ENCODE measurements around the gene TMEM132A. TPM values are rescaled to one million over a fixed set of nuclear protein-coding genes. Genes with fewer than 3 reads are reported as not detected.

TMEM132A gene
- total RNA-seq, 1 donor from 2014 or later, result 164 TPM

DNA sequence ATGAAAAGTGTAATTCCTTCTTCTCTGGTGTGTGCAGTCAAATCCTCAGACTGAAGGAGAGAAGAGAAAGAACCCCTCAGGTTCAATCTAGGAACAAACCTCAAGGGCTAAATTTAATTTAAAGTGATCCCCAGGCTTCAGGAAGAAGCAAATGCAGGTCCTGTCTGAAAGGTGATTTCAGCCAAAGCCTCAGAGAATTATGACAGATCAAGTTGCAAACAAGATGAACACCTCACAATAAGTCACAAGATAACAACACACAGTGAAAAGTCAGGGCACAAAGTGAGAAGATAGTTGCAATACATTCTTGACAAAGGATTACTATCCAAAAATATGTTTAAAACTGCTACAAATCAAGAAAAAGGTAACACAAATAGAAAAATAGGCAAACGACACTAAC is 45.2 kb upstream of the TMEM132A start:
- no peak overlapping the region for H3K4me3 Mint-ChIP-seq (ENCODE audit: unreplicated experiment)
- H3K27ac Mint-ChIP-seq (ENCODE audit: unreplicated experiment), result no peak overlapping the region
- H3K4me1 Mint-ChIP-seq (ENCODE audit: unreplicated experiment), result peaks cover 18% of the 10 kb centered on the region
- no peaks in the 10 kb centered on the region for H3K9me3 Mint-ChIP-seq (ENCODE audit: unreplicated experiment)
- H3K36me3 Mint-ChIP-seq (ENCODE audit: low read depth, unreplicated experiment), result no peaks in the 10 kb centered on the region
- TF ChIP-seq, protein P1, sequence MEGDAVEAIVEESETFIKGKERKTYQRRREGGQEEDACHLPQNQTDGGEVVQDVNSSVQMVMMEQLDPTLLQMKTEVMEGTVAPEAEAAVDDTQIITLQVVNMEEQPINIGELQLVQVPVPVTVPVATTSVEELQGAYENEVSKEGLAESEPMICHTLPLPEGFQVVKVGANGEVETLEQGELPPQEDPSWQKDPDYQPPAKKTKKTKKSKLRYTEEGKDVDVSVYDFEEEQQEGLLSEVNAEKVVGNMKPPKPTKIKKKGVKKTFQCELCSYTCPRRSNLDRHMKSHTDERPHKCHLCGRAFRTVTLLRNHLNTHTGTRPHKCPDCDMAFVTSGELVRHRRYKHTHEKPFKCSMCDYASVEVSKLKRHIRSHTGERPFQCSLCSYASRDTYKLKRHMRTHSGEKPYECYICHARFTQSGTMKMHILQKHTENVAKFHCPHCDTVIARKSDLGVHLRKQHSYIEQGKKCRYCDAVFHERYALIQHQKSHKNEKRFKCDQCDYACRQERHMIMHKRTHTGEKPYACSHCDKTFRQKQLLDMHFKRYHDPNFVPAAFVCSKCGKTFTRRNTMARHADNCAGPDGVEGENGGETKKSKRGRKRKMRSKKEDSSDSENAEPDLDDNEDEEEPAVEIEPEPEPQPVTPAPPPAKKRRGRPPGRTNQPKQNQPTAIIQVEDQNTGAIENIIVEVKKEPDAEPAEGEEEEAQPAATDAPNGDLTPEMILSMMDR (IDR thresholded peaks at IDR 0.05; ENCODE audit: unreplicated experiment), result no peak
- DNase-seq (ENCODE audit: low spot score), result no peak
- H3K27me3 Mint-ChIP-seq (ENCODE audit: unreplicated experiment), result peaks cover 2% of the 10 kb centered on the region

DNA sequence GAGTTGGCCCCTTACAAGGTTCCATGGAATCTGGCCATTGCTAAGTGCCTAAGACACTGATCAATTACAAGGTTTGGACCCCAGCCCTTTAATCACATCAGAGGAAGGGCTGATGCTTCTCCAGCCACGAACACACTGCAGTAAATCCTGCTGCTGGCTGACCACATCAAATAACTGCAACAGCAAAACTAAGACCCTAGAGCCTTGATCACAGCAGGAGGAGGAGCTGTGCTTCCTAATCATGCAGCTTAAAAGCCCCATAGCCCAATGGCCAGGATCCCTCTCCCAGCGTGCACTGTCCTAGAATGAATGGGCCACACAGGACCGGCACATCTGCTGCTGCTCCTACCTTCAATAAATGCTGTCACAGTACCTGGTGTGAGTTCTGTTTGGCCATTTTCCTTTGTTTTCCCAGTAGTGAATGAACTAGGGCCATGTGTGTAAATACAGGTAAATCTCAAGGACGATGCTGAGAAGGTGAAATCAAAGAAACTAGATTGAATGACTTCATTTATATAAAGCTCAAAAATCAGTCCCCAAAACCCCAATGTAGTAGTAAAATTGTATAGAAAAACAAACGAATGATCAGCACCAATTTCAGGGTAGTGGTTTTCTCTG is 44.2 kb upstream of the TMEM132A start:
- peaks cover 2% of the 10 kb centered on the region for H3K27me3 Mint-ChIP-seq (ENCODE audit: unreplicated experiment)
- H3K4me3 Mint-ChIP-seq (ENCODE audit: unreplicated experiment), result no peak overlapping the region
- no peaks in the 10 kb centered on the region for H3K36me3 Mint-ChIP-seq (ENCODE audit: low read depth, unreplicated experiment)
- no peak for DNase-seq (ENCODE audit: low spot score)
- peaks cover 18% of the 10 kb centered on the region for H3K4me1 Mint-ChIP-seq (ENCODE audit: unreplicated experiment)
- TF ChIP-seq, protein P1 (IDR thresholded peaks at IDR 0.05; ENCODE audit: unreplicated experiment), result no peak
- H3K9me3 Mint-ChIP-seq (ENCODE audit: unreplicated experiment), result no peaks in the 10 kb centered on the region
- no peak overlapping the region for H3K27ac Mint-ChIP-seq (ENCODE audit: unreplicated experiment)

DNA sequence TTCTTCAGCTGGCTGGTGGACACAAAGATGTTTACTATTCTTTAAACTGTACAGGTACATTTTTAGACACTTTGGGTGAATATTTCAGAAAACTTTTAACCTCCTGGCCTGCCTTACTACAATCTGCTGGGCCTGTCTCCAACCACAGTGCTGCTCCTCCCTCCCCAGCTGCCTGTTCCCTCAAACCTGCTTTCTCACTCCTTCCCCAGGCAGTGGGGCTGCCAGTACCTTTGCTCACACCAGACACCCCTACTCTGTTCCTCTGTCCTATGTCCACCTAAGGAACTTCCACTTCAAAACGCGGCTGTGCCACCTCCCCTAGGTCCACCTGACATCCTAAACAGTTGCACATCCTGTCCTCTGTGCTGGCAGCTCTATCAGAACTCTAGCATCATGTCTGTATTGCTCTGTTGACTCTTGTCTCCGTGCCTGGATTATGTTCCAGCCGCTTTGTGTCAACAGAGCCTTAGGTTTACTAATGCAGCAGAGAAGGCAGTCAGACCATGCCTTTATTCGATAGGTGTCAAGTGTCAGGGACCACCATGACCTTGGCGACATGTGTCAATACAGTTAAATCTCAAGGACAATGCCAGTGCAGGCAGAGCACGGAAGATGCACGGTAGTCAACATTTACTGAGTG is 43.5 kb upstream of the TMEM132A start:
- Mint-ChIP-seq H3K9me3 (ENCODE audit: unreplicated experiment) (no peaks in the 10 kb centered on the region), H3K27me3 (ENCODE audit: unreplicated experiment) (peaks cover 2% of the 10 kb centered on the region), H3K27ac (ENCODE audit: unreplicated experiment) (no peak overlapping the region), H3K36me3 (ENCODE audit: low read depth, unreplicated experiment) (no peaks in the 10 kb centered on the region), H3K4me3 (ENCODE audit: unreplicated experiment) (no peak overlapping the region), H3K4me1 (ENCODE audit: unreplicated experiment) (peaks cover 18% of the 10 kb centered on the region)
- DNase-seq (ENCODE audit: low spot score), result no peak
- TF ChIP-seq, protein P1 (IDR thresholded peaks at IDR 0.05; ENCODE audit: unreplicated experiment), result no peak

DNA sequence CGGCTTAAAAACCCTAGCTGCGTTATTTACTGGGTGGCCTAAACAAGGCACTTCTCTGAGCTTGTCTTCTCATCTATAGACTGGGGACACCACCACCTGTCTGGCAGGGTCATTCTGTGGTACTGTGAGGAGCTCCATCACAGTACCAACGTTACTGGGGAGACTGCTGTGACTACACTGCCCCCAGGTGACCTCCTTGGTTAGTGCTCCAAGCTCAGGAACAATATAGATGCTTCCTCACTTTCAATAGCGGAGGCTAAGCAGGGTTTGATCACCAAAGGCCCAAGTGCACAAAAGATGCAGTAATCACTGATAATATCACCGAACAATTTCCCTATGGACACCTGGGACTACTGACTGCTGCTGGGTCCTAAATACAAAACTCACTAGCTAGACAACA is 36.7 kb upstream of the TMEM132A start:
- Mint-ChIP-seq H3K9me3 (ENCODE audit: unreplicated experiment) (no peaks in the 10 kb centered on the region), H3K4me1 (ENCODE audit: unreplicated experiment) (no peaks in the 10 kb centered on the region), H3K27ac (ENCODE audit: unreplicated experiment) (no peak overlapping the region), H3K27me3 (ENCODE audit: unreplicated experiment) (peaks cover 2% of the 10 kb centered on the region), H3K4me3 (ENCODE audit: unreplicated experiment) (peak overlapping the region; percentile 60), H3K36me3 (ENCODE audit: low read depth, unreplicated experiment) (peaks cover 8% of the 10 kb centered on the region)
- peak; percentile 62 for DNase-seq (ENCODE audit: low spot score)
- TF ChIP-seq, protein P1 (IDR thresholded peaks at IDR 0.05; ENCODE audit: unreplicated experiment), result peak; percentile 46

DNA sequence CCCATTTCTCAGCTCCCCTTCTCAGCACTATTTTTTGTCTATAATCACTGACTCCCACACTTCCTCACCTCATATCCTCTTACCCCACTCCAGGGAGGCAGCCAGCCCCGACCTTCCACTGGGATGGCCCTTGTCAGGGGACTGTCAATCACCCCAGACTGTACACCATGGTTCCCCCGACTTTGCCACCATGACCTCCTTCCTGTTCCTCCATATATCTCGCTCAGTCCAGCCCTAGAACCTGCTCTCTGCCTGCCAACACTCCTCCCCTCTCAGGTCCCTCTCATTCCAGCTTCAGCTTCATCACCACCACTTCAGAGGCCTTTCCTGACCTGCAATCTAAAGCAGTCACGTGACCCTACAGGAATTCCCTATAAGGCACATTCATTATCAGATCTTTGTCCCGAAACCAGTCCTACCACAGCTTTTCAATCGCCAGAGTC is 34.4 kb upstream of the TMEM132A start:
- Mint-ChIP-seq H3K4me1 (ENCODE audit: unreplicated experiment) (no peaks in the 10 kb centered on the region), H3K4me3 (ENCODE audit: unreplicated experiment) (no peak overlapping the region), H3K27me3 (ENCODE audit: unreplicated experiment) (peaks cover 2% of the 10 kb centered on the region), H3K27ac (ENCODE audit: unreplicated experiment) (peak overlapping the region; percentile 68), H3K36me3 (ENCODE audit: low read depth, unreplicated experiment) (peaks cover 18% of the 10 kb centered on the region), H3K9me3 (ENCODE audit: unreplicated experiment) (no peaks in the 10 kb centered on the region)
- TF ChIP-seq, protein P1 (IDR thresholded peaks at IDR 0.05; ENCODE audit: unreplicated experiment), result no peak
- no peak for DNase-seq (ENCODE audit: low spot score)

Data from endothelial cell (in vitro differentiated cells).